HTERT RPE-1 (cell line): Measurements from ENCODE around the gene DNAH9.

ENCODE experiments used
- in situ Hi-C: fragments of 300-500 bp; cut with MboI; formaldehyde crosslinking; loops from 4 replicates; pipeline ENCODE4 v1.14.3; 2020; ENCODE audit warnings: low sequenced_read_pairs

The DNAH9 gene

DNA sequence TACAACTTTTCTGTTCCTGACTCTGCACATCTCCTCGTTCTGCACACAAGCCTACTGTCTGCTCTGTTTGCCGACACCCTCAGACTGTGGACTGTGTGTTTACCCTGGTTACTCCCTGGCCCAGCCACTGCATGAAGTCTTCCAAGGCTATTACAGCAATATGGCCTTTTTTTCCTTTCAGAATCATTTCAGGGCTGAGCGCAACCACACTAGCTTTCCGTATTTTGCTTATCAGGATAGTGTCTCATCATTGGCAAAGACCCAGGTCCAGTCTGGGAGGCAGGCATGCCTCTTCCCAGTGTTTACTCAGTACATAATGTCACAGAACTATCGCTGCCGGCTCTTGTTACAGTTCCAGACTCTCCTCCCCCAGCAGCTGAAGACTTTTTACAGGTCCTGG is 10.1 kb downstream of the DNAH9 start:
- in situ Hi-C loops = no loop called here

DNA sequence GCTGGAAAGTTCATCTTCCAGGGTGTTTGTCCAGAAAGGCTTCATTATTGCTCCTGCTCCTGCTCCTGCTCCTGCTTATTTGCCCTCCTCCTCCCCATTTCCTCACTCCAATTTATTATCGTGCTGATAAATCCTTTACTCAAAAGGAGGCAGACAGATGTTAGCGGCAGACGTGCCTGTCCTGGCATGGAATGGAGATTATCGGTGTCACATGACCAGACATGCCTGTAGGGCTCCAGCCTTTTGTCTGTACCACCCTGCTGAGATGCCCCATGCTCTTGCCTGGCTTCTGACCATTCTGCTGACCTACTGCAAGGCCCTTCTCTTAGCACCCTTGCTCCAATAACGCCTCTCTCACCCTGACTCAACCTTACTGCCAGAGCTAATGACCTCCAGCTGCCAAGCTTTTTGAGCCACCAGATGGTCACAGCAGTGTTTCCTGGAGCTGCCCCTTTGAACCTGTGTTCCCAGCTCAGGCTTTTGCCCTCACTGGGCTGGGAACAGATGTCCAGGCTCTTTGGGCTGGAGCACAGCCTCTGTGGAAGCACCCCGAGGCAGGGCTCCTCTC is 12.8 kb downstream of the DNAH9 start:
- in situ Hi-C loops = no loop called here

DNA sequence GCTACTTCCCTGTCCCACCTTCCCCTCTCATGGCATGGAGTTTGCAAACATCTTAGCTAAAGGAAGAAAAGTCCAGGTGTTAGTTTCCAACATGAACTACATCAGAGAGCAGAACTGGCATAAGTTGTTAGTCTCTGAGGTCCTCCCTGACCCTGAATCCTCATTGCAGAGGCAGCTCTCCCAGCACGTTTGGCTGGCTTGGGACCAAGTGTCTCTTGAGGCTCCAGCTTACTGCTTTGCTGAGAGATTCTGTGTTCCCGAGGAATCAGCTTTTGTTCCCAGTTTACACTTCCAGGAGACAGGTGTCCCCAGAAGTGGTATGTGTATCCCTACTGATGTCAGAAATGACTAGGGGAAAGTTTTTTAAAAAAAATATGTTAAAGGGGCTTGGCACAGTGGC is 14.7 kb downstream of the DNAH9 start:
- in situ Hi-C loops = no loop called here

GRCh38 chr17:11618861-11619566 is 20.7 kb downstream of the DNAH9 start:
- in situ Hi-C loops = no loop called here

- in situ Hi-C loops = no loop called here
Measured at GRCh38 chr17:11622492-11622891, 24.2 kb downstream of the DNAH9 start.

DNA sequence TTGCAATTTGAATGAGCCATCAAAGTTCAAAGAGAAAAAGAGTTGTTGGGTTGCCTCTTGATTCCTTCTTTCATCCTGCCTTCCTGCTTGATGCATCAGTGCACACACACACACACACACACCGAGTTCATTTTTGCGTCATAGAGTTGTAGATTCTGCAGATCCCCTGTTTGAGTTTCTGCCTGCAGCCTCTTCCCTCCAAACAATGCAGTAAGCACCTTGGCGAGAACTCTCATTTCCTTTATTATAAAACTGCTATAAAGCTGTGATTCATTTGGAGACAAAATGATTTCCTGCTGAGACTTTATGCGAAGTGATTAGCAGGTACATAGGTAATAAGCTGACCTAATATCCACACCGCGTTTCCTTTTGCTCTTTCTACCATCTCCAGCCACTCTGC is 26.7 kb downstream of the DNAH9 start:
- in situ Hi-C loops = no loop called here

GRCh38 chr17:11625878-11626277 is 27.6 kb downstream of the DNAH9 start:
- in situ Hi-C loops = no loop called here

GRCh38 chr17:11627301-11627940 is 29.2 kb downstream of the DNAH9 start:
- in situ Hi-C loops = no loop called here

- in situ Hi-C loops = no loop called here
Measured at GRCh38 chr17:11628374-11628773, 30.1 kb downstream of the DNAH9 start.

- in situ Hi-C loops = no loop called here
Measured at GRCh38 chr17:11628831-11629230, 30.6 kb downstream of the DNAH9 start.

DNA sequence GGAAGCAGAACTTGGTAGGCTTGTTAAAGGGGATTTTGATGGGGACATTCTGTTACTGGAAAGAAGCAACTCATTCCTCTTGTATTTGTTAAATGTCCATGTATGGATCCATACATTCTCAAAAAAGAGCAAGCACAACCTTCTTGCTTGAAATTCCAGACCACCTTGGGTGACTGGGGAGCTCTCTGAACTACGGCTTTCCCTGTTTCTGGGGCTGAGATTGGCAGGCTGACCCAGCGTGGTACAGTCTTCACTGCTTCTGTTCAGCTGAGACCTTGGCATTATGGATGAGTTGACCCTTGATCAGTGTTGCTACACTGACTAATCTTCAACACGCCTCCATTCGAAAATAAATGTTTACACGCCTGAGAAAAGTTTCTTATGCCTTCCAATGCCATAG is 38.5 kb downstream of the DNAH9 start:
- in situ Hi-C loops = no loop called here

GRCh38 chr17:11637796-11638195 is 39.5 kb downstream of the DNAH9 start:
- in situ Hi-C loops = no loop called here

GRCh38 chr17:11638700-11639265 is 40.5 kb downstream of the DNAH9 start:
- in situ Hi-C loops = no loop called here

GRCh38 chr17:11639736-11640462 is 41.6 kb downstream of the DNAH9 start:
- in situ Hi-C loops = no loop called here

DNA sequence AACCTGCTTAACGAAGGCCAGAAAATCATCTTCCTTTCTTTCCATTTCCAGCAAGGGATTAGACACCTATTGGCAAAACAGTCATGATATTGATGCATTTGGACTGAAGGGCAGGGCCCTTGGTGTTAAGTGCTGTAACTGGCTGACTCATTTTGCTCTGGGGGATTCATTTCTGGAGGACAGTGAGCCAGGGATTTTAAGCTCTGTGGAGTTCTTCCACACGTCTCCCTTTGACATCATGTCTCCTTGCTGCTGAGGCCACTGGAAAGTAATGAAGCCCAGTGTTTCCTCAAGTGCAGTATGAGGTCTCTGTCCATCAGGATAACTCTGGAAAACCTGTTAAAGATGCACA is 42.2 kb downstream of the DNAH9 start:
- in situ Hi-C loops = no loop called here

DNA sequence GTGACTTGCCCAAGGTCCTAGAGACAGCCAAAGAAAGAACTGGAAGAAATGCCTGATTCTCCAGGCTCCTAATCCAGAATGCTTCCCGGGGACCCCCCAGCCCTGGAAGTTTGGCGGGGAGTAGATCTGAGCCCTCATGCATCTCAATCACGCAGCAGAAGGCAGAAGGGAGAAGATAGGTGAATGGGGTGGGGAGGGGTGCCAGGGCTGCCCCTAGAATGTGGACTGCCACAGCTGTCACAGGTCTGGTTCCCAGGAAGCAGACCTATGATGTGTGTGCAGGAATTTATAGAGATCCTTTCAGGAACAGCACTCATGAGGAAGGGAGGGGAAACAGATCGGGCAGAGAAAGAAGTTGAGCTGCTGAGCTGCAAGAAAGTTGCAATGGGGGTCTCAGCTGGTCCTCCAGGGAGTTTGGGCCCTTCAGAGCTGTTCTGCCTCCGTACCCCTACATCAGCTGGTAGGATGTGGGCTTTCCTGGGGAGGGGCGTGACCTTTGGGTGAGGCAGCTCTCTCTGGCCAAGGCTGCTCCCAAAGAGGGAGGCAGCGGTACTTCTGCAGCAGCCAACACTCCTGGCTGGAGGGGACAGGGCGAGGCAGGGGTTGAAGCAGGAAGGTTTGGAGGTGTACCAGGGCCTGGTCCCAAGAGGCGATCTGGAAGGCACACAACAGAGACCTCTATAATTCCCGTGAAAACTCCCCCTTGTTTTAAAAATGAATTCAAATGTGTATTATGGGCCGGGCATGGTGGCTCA is 43.4 kb downstream of the DNAH9 start:
- in situ Hi-C loops = no loop called here

- in situ Hi-C loops = no loop called here
Measured at GRCh38 chr17:11642655-11643054, 44.4 kb downstream of the DNAH9 start.

GRCh38 chr17:11643851-11644250 is 45.6 kb downstream of the DNAH9 start:
- in situ Hi-C loops = no loop called here

- in situ Hi-C loops = no loop called here
Measured at GRCh38 chr17:11644265-11645212, 46.3 kb downstream of the DNAH9 start.

GRCh38 chr17:11645426-11645825 is 47.2 kb downstream of the DNAH9 start:
- in situ Hi-C loops = no loop called here
